Left ventricle myocardium inferior (tissue), 1 donor: Measurements from ENCODE around the gene OLFML3. TPM values are rescaled to one million over a fixed set of nuclear protein-coding genes. Genes with fewer than 3 reads are reported as not detected.
"Not testable (repeated sequence)": the region's sequence is repeated elsewhere in the genome, so short reads cannot be mapped to it uniquely, and the experiment has no call there.

Experiments
- DNase-seq: peaks from one replicate; pipeline ENCODE4 v3.0.0-alpha.2; 2020
- H3K27ac ChIP-seq: fragments of 200-600 bp; replicated peaks from 2 replicates; pipeline ENCODE4 v1.8.0; 2021
- H3K27me3 ChIP-seq: fragments of 200-600 bp; 2 replicates; pipeline ENCODE4 v1.8.0; 2021; ENCODE audit warnings: low read depth
- H3K36me3 ChIP-seq: fragments of 200-600 bp; 2 replicates; pipeline ENCODE4 v1.8.0; 2021
- H3K4me1 ChIP-seq: fragments of 200-600 bp; 2 replicates; pipeline ENCODE4 v1.8.0; 2021
- H3K4me3 ChIP-seq: fragments of 200-600 bp; 2 replicates; pipeline ENCODE4 v1.8.0; 2021; ENCODE audit warnings: mild to moderate bottlenecking, moderate library complexity
- H3K9me3 ChIP-seq: fragments of 200-600 bp; replicated peaks from 2 replicates; pipeline ENCODE4 v1.8.0; 2021
- intact Hi-C: fragments of 100-400 bp; cut with micrococcal nuclease; formaldehyde crosslinking; loops from one replicate; pipeline ENCODE4 v1.11.0; 2022
- total RNA-seq: library from RNA; stranded (reverse); fragmentation: NEBNext Ultra II Directional; extraction: Animal tissue kit (Norgen Biotek cat#: 25700); gene quantifications from one replicate; pipeline ENCODE4 v1.2.1, GENCODE V29; 2021
- TF ChIP-seq, protein P1 (sequence below): fragments of 200-600 bp; IDR thresholded peaks from 2 replicates; pipeline ENCODE4 v1.8.0; 2021; ENCODE audit warnings: antibody characterized with exemption, mild to moderate bottlenecking, borderline replicate concordance
- donor health status: DM: no; HTN: yes; CAD: no; lungs with severe emphysema.

The OLFML3 gene
- total RNA-seq, 1 donor from 2014 or later = 14.3 TPM

DNA sequence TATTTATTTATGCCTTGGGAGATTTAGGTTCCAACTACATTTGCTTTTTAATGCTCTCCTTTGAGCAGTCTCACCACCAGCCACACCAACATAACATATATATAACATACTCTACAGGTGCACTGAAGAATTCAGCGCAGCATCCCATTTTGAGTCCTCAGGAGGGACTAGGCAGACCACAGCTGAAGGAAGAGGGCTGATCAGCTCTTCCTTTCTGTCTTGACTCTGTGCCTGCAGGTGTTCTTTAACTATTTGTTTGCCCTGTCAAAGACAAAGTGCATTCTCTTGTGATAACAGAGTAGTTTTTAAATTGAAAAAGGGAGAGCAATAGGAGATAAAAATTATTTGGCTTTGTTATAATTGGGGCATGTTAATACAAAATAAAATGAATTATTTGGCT is 33.2 kb upstream of the OLFML3 start:
- intact Hi-C loops = no loop called here
- DNase-seq = no peak
- H3K27me3 ChIP-seq = no peaks in the 10 kb centered on the region
- H3K27ac ChIP-seq = no peak overlapping the region
- peaks cover 23% of the 10 kb centered on the region for H3K36me3 ChIP-seq
- H3K4me1 ChIP-seq = peaks cover 36% of the 10 kb centered on the region
- no peak overlapping the region for H3K4me3 ChIP-seq
- TF ChIP-seq, protein P1, sequence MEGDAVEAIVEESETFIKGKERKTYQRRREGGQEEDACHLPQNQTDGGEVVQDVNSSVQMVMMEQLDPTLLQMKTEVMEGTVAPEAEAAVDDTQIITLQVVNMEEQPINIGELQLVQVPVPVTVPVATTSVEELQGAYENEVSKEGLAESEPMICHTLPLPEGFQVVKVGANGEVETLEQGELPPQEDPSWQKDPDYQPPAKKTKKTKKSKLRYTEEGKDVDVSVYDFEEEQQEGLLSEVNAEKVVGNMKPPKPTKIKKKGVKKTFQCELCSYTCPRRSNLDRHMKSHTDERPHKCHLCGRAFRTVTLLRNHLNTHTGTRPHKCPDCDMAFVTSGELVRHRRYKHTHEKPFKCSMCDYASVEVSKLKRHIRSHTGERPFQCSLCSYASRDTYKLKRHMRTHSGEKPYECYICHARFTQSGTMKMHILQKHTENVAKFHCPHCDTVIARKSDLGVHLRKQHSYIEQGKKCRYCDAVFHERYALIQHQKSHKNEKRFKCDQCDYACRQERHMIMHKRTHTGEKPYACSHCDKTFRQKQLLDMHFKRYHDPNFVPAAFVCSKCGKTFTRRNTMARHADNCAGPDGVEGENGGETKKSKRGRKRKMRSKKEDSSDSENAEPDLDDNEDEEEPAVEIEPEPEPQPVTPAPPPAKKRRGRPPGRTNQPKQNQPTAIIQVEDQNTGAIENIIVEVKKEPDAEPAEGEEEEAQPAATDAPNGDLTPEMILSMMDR = no peak
- H3K9me3 ChIP-seq = no peaks in the 10 kb centered on the region

GRCh38 chr1:113946678-113947387 is 32.4 kb upstream of the OLFML3 start:
- intact Hi-C loops = no loop called here
- H3K36me3 ChIP-seq = peaks cover 16% of the 10 kb centered on the region
- peaks cover 31% of the 10 kb centered on the region for H3K4me1 ChIP-seq
- H3K27ac ChIP-seq = peak overlapping the region; percentile 25
- H3K9me3 ChIP-seq = no peaks in the 10 kb centered on the region
- TF ChIP-seq, protein P1 = no peak
- H3K4me3 ChIP-seq = no peak overlapping the region
- H3K27me3 ChIP-seq = no peaks in the 10 kb centered on the region
- DNase-seq = no peak

- H3K4me1 ChIP-seq = peaks cover 37% of the 10 kb centered on the region
- peak overlapping the region; percentile 25 for H3K27ac ChIP-seq
- intact Hi-C loops = no loop called here
- peaks cover 11% of the 10 kb centered on the region for H3K36me3 ChIP-seq
- TF ChIP-seq, protein P1 = no peak
- no peak overlapping the region for H3K4me3 ChIP-seq
- no peaks in the 10 kb centered on the region for H3K9me3 ChIP-seq
- no peaks in the 10 kb centered on the region for H3K27me3 ChIP-seq
- DNase-seq = no peak
Observed at GRCh38 chr1:113947388-113948107, 31.7 kb upstream of the OLFML3 start.

GRCh38 chr1:113948151-113948550 is 31.1 kb upstream of the OLFML3 start:
- H3K27me3 ChIP-seq, intact Hi-C loops, H3K9me3 ChIP-seq, DNase-seq, H3K4me3 ChIP-seq: not testable (repeated sequence)
- H3K36me3 ChIP-seq = peaks cover 15% of the 10 kb centered on the region
- H3K4me1 ChIP-seq = peaks cover 40% of the 10 kb centered on the region
- peak overlapping the region; percentile 25 for H3K27ac ChIP-seq

DNA sequence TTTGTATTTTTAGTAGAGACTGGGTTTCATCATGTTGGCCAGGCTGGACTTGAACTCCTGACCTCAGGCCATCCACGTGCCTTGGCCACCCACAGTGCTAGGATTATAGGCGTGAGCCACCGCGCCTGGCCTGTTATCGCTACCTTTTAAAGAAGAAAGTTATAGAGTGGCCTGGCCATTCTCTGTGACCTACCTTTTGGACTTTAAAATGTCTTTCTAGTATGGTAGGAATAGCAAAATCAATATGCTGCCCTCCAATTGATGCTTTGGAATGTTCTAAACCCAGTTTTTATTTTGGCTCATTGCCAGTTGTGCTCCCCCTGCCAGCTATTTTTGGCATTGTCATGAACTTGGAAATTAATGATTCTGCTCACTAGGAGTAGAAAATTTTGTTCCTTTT is 30.3 kb upstream of the OLFML3 start:
- peaks cover 40% of the 10 kb centered on the region for H3K4me1 ChIP-seq
- no peak overlapping the region for H3K27ac ChIP-seq
- intact Hi-C loops = no loop called here
- H3K4me3 ChIP-seq = no peak overlapping the region
- peaks cover 20% of the 10 kb centered on the region for H3K36me3 ChIP-seq
- TF ChIP-seq, protein P1 = peak; percentile 43
- H3K9me3 ChIP-seq = no peaks in the 10 kb centered on the region
- H3K27me3 ChIP-seq = no peaks in the 10 kb centered on the region
- no peak for DNase-seq

DNA sequence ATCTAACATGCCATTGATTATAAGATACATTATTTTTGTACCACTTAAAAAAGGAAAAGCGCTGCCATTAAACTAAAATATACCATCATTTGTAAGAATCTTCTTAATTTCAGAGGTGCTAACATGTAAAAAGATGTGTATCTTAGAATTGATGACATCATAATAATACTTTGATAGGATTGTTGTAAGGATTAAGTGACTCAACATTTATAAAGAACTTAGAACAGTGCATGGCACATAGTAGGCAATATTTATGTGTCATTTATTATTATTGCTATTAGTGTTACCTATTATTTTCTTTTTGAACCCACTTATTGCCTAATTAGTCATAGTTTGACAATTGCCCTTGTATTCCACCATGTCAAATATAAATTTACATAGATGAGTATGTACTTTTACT is 28.4 kb upstream of the OLFML3 start:
- no peak for DNase-seq
- Histone ChIP-seq H3K4me3 (no peak overlapping the region), H3K9me3 (no peaks in the 10 kb centered on the region), H3K4me1 (peaks cover 39% of the 10 kb centered on the region), H3K36me3 (peaks cover 32% of the 10 kb centered on the region), H3K27me3 (no peaks in the 10 kb centered on the region), H3K27ac (no peak overlapping the region)
- intact Hi-C loops = no loop called here
- TF ChIP-seq, protein P1 = no peak
